Fibroblast of pulmonary artery (primary cell): ENCODE measurements around the gene NCF2.
"Not testable (repeated sequence)": the region's sequence is repeated elsewhere in the genome, so short reads cannot be mapped to it uniquely, and the experiment has no call there.

Source experiments
- DNase-seq: peaks from one replicate; pipeline ENCODE4 v3.0.0-alpha.2; 2010; ENCODE audit warnings: low read depth
- H3K4me3 ChIP-seq: replicated peaks from 2 replicates; pipeline ENCODE4 v1.5.1; 2011; ENCODE audit warnings: low read depth, mild to moderate bottlenecking, control low read depth, low read length, moderate library complexity
- CTCF ChIP-seq: IDR thresholded peaks from 2 replicates; pipeline ENCODE4 v1.5.1; 2011; ENCODE audit warnings: mild to moderate bottlenecking, control low read depth, low read length, inconsistent platforms; ENCODE audit errors: missing control alignments

NCF2 gene

GRCh38 chr1:183634429-183635065 lies 44.3 kb upstream of the NCF2 start:
- H3K4me3 ChIP-seq: peak overlapping the region; percentile 89
- TF ChIP-seq CTCF: no peak
- no peak for DNase-seq

- peak; percentile 61 for TF ChIP-seq CTCF
- peak overlapping the region; percentile 89 for H3K4me3 ChIP-seq
- DNase-seq: peak; percentile 92
Measured at GRCh38 chr1:183633676-183634343, 43.6 kb upstream of the NCF2 start.

- no peak for TF ChIP-seq CTCF
- no peak for DNase-seq
- peak overlapping the region; percentile 89 for H3K4me3 ChIP-seq
Measured at GRCh38 chr1:183632964-183633363, 42.7 kb upstream of the NCF2 start.

GRCh38 chr1:183632114-183632513 lies 41.9 kb upstream of the NCF2 start:
- TF ChIP-seq CTCF: no peak
- peak overlapping the region; percentile 89 for H3K4me3 ChIP-seq
- DNase-seq: peak; percentile 91

- DNase-seq: peak; percentile 45
- TF ChIP-seq CTCF: no peak
- H3K4me3 ChIP-seq: no peak overlapping the region
Measured at GRCh38 chr1:183630748-183631147, 40.5 kb upstream of the NCF2 start.

- no peak for TF ChIP-seq CTCF
- no peak overlapping the region for H3K4me3 ChIP-seq
- DNase-seq: no peak
Measured at GRCh38 chr1:183628537-183628936, 38.3 kb upstream of the NCF2 start.

- not testable (repeated sequence) for H3K4me3 ChIP-seq, DNase-seq
Measured at GRCh38 chr1:183626236-183626635, 36.0 kb upstream of the NCF2 start.
